ACC112 (cell line): ENCODE results near the gene MSANTD1.

Experiments
- H2AFZ ChIP-seq: fragments of 200-600 bp; sonication (generic); one replicate; pipeline ENCODE4 v1.6.0; 2017; ENCODE audit warnings: antibody characterized with exemption, low read length; ENCODE audit not compliant: unreplicated experiment
- H3K27ac ChIP-seq: fragments of 200-600 bp; sonication (generic); 2 replicates; pipeline ENCODE4 v1.5.1; 2014; ENCODE audit warnings: low read depth, mild to moderate bottlenecking, antibody characterized with exemption, low read length, moderate library complexity
- H3K27me3 ChIP-seq: fragments of 200-600 bp; sonication (generic); 2 replicates; pipeline ENCODE4 v1.6.1; 2014; ENCODE audit warnings: mild to moderate bottlenecking, antibody characterized with exemption, low read length, moderate library complexity, mixed read lengths; ENCODE audit not compliant: insufficient read depth
- H3K36me3 ChIP-seq: fragments of 200-600 bp; sonication (generic); 2 replicates; pipeline ENCODE4 v1.6.1; 2016; ENCODE audit warnings: mild to moderate bottlenecking, antibody characterized with exemption, low read length, moderate library complexity, mixed read lengths; ENCODE audit not compliant: insufficient read depth
- H3K4me1 ChIP-seq: fragments of 200-600 bp; sonication (generic); one replicate; pipeline ENCODE4 v1.6.1; 2016; ENCODE audit warnings: low read length, mixed read lengths; ENCODE audit not compliant: insufficient read depth, unreplicated experiment, control insufficient read depth
- H3K4me3 ChIP-seq: fragments of 200-600 bp; sonication (generic); 2 replicates; pipeline ENCODE4 v1.5.1; 2014; ENCODE audit warnings: mild to moderate bottlenecking, low read depth, low read length
- H3K79me2 ChIP-seq: fragments of 200-600 bp; sonication (generic); one replicate; pipeline ENCODE4 v1.6.0; 2016; ENCODE audit warnings: low read length; ENCODE audit not compliant: control insufficient read depth, unreplicated experiment, insufficient read depth

The MSANTD1 gene

GRCh38 chr4:3248811-3249661 lies at the start of gene MSANTD1:
Gene MSANTD1 (plus strand): TSS chr4:3249159. CDS start chr4:3249223, 64 bp downstream.
- no peaks in the 10 kb centered on the region for H3K27me3 ChIP-seq
- no peak within 1 kb of the TSS for H2AFZ ChIP-seq
- H3K27ac ChIP-seq, result no peak within 1 kb of the TSS
- no peaks in the 10 kb centered on the region for H3K4me1 ChIP-seq
- no peak within 1 kb of the TSS for H3K4me3 ChIP-seq
- H3K79me2 ChIP-seq, result no peaks in the 10 kb centered on the region
- no peaks in the 10 kb centered on the region for H3K36me3 ChIP-seq

GRCh38 chr4:3199653-3200422 lies 49.1 kb upstream of the MSANTD1 start:
- Histone ChIP-seq H3K79me2 (no peaks in the 10 kb centered on the region), H3K4me3 (no peak overlapping the region), H3K4me1 (peaks cover 14% of the 10 kb centered on the region), H3K27me3 (no peaks in the 10 kb centered on the region), H3K27ac (no peak overlapping the region), H3K36me3 (no peaks in the 10 kb centered on the region), H2AFZ (no peak overlapping the region)

- no peaks in the 10 kb centered on the region for H3K79me2 ChIP-seq
- no peaks in the 10 kb centered on the region for H3K36me3 ChIP-seq
- H3K27me3 ChIP-seq, result no peaks in the 10 kb centered on the region
- H3K4me1 ChIP-seq, result peaks cover 14% of the 10 kb centered on the region
- H3K4me3 ChIP-seq, result no peak overlapping the region
- H2AFZ ChIP-seq, result no peak overlapping the region
- no peak overlapping the region for H3K27ac ChIP-seq
Measured at GRCh38 chr4:3200423-3201090, 48.4 kb upstream of the MSANTD1 start.

- no peak overlapping the region for H3K27ac ChIP-seq
Measured at GRCh38 chr4:3201718-3202702, 46.9 kb upstream of the MSANTD1 start.

GRCh38 chr4:3202836-3203820 lies 45.8 kb upstream of the MSANTD1 start:
- Histone ChIP-seq H3K4me1 (peaks cover 14% of the 10 kb centered on the region), H3K36me3 (peaks cover 12% of the 10 kb centered on the region; the same call in 1 of the 2 replicates), H2AFZ (no peak overlapping the region), H3K27ac (peak overlapping the region; percentile 15; the same call in 1 of the 2 replicates), H3K4me3 (no peak overlapping the region), H3K27me3 (no peaks in the 10 kb centered on the region), H3K79me2 (no peaks in the 10 kb centered on the region)

More at GRCh38 chr4:3201718-3202702, 46.9 kb upstream of the MSANTD1 start:
- H3K79me2 ChIP-seq, result no peaks in the 10 kb centered on the region
- no peaks in the 10 kb centered on the region for H3K27me3 ChIP-seq
- H3K36me3 ChIP-seq, result peaks cover 8% of the 10 kb centered on the region; the same call in 1 of the 2 replicates
- no peak overlapping the region for H2AFZ ChIP-seq
- H3K4me1 ChIP-seq, result peaks cover 14% of the 10 kb centered on the region
- no peak overlapping the region for H3K4me3 ChIP-seq

- Histone ChIP-seq H3K4me3 (peak overlapping the region; percentile 9; the same call in 1 of the 2 replicates), H3K79me2 (no peaks in the 10 kb centered on the region), H3K36me3 (peaks cover 12% of the 10 kb centered on the region; the same call in 1 of the 2 replicates), H3K27ac (peak overlapping the region; percentile 15; the same call in 1 of the 2 replicates), H3K27me3 (no peaks in the 10 kb centered on the region), H2AFZ (no peak overlapping the region), H3K4me1 (peaks cover 14% of the 10 kb centered on the region)
Measured at GRCh38 chr4:3203971-3204431, 45.0 kb upstream of the MSANTD1 start.

- H2AFZ ChIP-seq, result no peak overlapping the region
- no peak overlapping the region for H3K27ac ChIP-seq
- H3K4me3 ChIP-seq, result no peak overlapping the region
- H3K27me3 ChIP-seq, result no peaks in the 10 kb centered on the region
- H3K4me1 ChIP-seq, result peaks cover 14% of the 10 kb centered on the region
- H3K36me3 ChIP-seq, result peaks cover 17% of the 10 kb centered on the region; the same call in 1 of the 2 replicates
- H3K79me2 ChIP-seq, result no peaks in the 10 kb centered on the region
Measured at GRCh38 chr4:3205995-3206394, 43.0 kb upstream of the MSANTD1 start.

GRCh38 chr4:3206439-3207100 lies 42.4 kb upstream of the MSANTD1 start:
- Histone ChIP-seq H2AFZ (no peak overlapping the region), H3K27me3 (no peaks in the 10 kb centered on the region), H3K4me1 (peaks cover 14% of the 10 kb centered on the region), H3K4me3 (no peak overlapping the region), H3K36me3 (peaks cover 17% of the 10 kb centered on the region; the same call in 1 of the 2 replicates), H3K27ac (no peak overlapping the region), H3K79me2 (no peaks in the 10 kb centered on the region)
